Heart right ventricle (tissue), 16 donors: ENCODE data around the gene GPD1L. TPM values are rescaled to one million over a fixed set of nuclear protein-coding genes. Genes with fewer than 3 reads are reported as not detected.

Source experiments
- ATAC-seq, 8 donors: fragments of 200-7000 bp; cut with Tn5 transposase; one replicate each; pipeline ENCODE4 v1.9.1; 2020; ENCODE audit warnings: mild to moderate bottlenecking in 8 of 8, moderate library complexity in 8 of 8, moderate number of reproducible peaks in 1 of 8
- DNase-seq, 2 donors: peaks; one replicate each; pipeline ENCODE4 v3.0.0-alpha.2; 2020
- H3K27ac ChIP-seq, 10 donors: fragments of 200-600 bp; sonication (generic) in 2 of 10; one replicate each; pipeline versions ENCODE4 v1.5.0 to v1.8.0; 2020 to 2022; ENCODE audit warnings: mild to moderate bottlenecking in 3 of 10
- H3K27me3 ChIP-seq, 7 donors: fragments of 200-600 bp; one replicate each; pipeline ENCODE4 v1.8.0; 2021 to 2022; ENCODE audit warnings: mild to moderate bottlenecking in 2 of 7
- H3K36me3 ChIP-seq, 9 donors: fragments of 200-600 bp; sonication (generic) in 1 of 9; one replicate each; pipeline versions ENCODE4 v1.5.0 to v1.8.0; 2020 to 2022; ENCODE audit warnings: mild to moderate bottlenecking in 2 of 9
- H3K4me1 ChIP-seq, 9 donors: fragments of 200-600 bp; sonication (generic) in 1 of 9; one replicate each; pipeline versions ENCODE4 v1.5.0 to v1.8.0; 2020 to 2022; ENCODE audit warnings: mild to moderate bottlenecking in 4 of 9
- H3K4me3 ChIP-seq, 10 donors: fragments of 200-600 bp; sonication (generic) in 2 of 10; one replicate each; pipeline versions ENCODE4 v1.5.0 to v1.8.0; 2020 to 2022; ENCODE audit warnings: mild to moderate bottlenecking in 7 of 10, moderate library complexity in 2 of 10
- H3K9me3 ChIP-seq, 11 donors: fragments of 200-600 bp in 10 of 11; sonication (generic) in 2 of 11; one replicate each; pipeline versions ENCODE4 v1.5.0 to v1.8.0; 2013 to 2022; ENCODE audit warnings: mild to moderate bottlenecking in 2 of 11, control low read depth in 1 of 11, moderate library complexity in 1 of 11
- CTCF ChIP-seq, 9 donors: fragments of 200-600 bp; sonication (generic) in 2 of 9; IDR thresholded peaks; one replicate each; pipeline versions ENCODE4 v1.5.0 to v1.8.0; 2021 to 2022; ENCODE audit warnings: antibody characterized with exemption in 9 of 9, mild to moderate bottlenecking in 5 of 9, moderate library complexity in 1 of 9
- WGBS, 2 donors: extraction: QIAGEN DNeasy Blood & Tissue Kit; methylation state at CpG; one replicate each; pipeline ENCODE4 v1.1.7; 2013; ENCODE audit warnings: inconsistent platforms in 1 of 2; 5-methylcytosine and 5-hydroxymethylcytosine counted together
- intact Hi-C, 10 donors: fragments of 100-400 bp; cut with DNase I; formaldehyde crosslinking; loops; one replicate each; pipeline versions ENCODE4 v1.11.1 to v1.14.2; 2022
- polyA plus RNA-seq, 2 donors: library from polyadenylated mRNA; stranded (reverse); fragments of 200-250 nt; gene quantifications; one replicate each; pipeline ENCODE4 v1.2.3, GENCODE V29; 2013
- total RNA-seq, 10 donors: library from RNA; stranded (reverse); fragmentation: NEBNext Ultra II Directional in 3 of 10; extraction: Animal tissue kit (Norgen Biotek cat#: 25700) in 3 of 10; gene quantifications; one replicate each; pipeline versions ENCODE4 v1.2.1 to v1.2.4, GENCODE V29; 2021 to 2023
- donor health status: Arrhythmogenic right ventricular cardiomyopathy.
- donor health status: ischemic (EF 13 %, LVEDD 7.1; RV severe dilation, severe dysfunction).
- donor health status: healthy with polysubstance abuse.
- donor health status: DM: no; HTN: yes; CAD: no.
- donor health status: DM: no; HTN: no; CAD: no.
- donor health status: ischemic (EF 25% LVEDD 6.9; RV normal size, moderate dysfunction).
- donor health status: ischemic (EF 25% LVEDD 5.7; RV mildly dilated, moderate dysfunction).
- donor health status: healthy.
- donor health status: DM: yes; HTN: yes; CAD: no.
- donor health status: Ischemic cardiomyopathy.
- donor health status: ischemic (EF 35%, LVEDD 5.7; RV mildly dilated, moderate dysfunction).
- donor health status: nonischemic (EF 11% LVEDD 7.7; RV severe dilation, severe dysfunction).
- donor health status: DM: yes; HTN: yes; CAD: no.
- donor health status: PGD.
- donor health status: ischemic (EF 29% LVEDD 5.4; RV normal size, mild dysfunction).
- donor health status: nonischemic (EF 23%, LVEDD 6.1; RV moderate dilation, normal function).

Gene GPD1L
- total and polyA plus RNA-seq, 12 donors, result 71.0 to 349 (median 177) TPM

DNA sequence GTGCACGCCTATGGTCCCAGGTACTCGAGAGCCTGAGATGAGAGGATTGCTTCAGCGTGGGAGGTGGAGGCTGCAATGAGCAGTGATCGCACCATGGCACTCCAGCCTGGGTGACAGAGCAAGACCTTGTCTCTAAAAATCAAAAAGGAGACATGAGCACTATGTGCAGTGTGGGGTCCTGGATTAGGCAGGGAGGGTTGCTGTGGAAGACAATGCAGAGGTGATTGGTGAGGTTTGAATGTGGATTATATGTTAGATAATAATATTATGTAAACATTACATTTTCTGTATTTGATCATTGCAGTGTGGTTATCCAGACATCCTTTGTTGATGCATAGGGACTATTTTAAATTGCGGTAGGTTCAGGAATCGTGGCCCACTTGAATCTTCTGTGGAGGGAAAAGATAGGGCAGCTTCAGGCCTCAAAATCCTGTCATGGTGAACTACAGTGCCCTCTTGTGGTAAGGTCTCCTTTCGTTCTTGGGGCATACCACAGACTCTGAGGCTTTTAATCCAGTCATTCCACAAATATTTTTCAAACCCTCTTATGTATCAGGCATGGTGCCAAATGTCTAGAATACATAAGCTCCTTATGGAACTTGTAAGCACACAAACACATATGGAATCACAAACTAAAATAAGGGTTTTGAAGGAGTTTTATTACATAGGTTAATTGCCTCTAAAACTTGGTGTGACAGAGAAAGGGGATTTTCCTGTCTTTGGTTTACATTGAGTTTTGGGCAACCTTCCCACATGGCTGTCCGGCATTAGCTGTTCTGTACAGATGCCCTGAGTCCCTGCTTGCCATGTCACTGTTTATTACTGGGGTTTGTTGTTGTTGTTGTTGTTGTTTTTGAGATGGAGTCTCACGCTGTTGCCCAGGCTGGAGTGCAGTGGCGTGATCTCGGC is 37.7 kb downstream of the GPD1L start:
- ATAC-seq (peak; percentile 61 to 87 (median 80)), DNase-seq (peak in 1 of 2 donors; percentile 71)
- no peaks in the 10 kb centered on the region for H3K27me3 ChIP-seq
- peaks cover 0 to 43% (median 11%) of the 10 kb centered on the region in 9 donors for H3K4me1 ChIP-seq
- no peak overlapping the region for H3K4me3 ChIP-seq
- H3K9me3 ChIP-seq, result no peaks in the 10 kb centered on the region
- H3K36me3 ChIP-seq, result peaks cover 0 to 65% (median 11%) of the 10 kb centered on the region in 9 donors
- intact Hi-C loops, result loop anchor here (1.0 to 10.0 kb wide), 8 partner anchors 37 to 529 kb away; partner anchors contain the start of gene GPD1L (in 2 of the 10)
- WGBS, 2 donors, result 64 to 66% methylated on average over 11 of the region's 11 CpGs
- H3K27ac ChIP-seq, result no peak overlapping the region
- TF ChIP-seq CTCF (IDR thresholded peaks at IDR 0.05), result peak; percentile 55 to 90 (median 85)

DNA sequence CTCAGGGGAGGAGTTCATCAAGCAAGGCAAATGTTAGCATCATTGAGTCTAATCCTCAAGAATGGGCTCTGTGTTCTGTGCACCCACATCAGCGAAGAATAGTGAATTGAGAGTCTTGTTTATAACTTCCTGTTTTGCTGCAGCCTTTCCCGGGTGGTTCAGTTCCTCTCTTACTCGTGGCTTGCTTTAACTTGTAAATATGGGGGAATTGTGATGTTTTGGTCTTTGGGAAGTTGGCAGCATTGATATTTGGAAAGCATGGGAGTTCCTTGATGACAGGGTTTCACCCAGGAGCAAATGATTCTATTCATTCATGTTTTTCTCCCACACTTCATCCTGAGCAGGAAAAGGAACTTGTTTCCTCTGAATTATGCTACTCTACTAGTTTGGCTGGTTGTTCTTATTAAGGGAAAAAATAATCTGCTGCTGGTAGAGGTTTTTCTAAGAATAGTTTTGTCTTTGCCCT is 40.4 kb downstream of the GPD1L start:
- H3K36me3 ChIP-seq, result peaks cover 0 to 69% (median 23%) of the 10 kb centered on the region in 9 donors
- intact Hi-C loops, result loop anchor here in 3 of 10 donors (10.0 kb wide), 1 partner anchor 532 kb away; no protein-coding TSS in a partner anchor
- H3K4me3 ChIP-seq, result no peak overlapping the region
- WGBS, 2 donors, result 32 to 41% methylated on average over 3 of the region's 3 CpGs
- peak in 3 of 8 donors; percentile 34 to 46 (median 35) for ATAC-seq
- H3K27me3 ChIP-seq, result no peaks in the 10 kb centered on the region
- peaks cover 0 to 26% (median 11%) of the 10 kb centered on the region in 9 donors for H3K4me1 ChIP-seq
- TF ChIP-seq CTCF (IDR thresholded peaks at IDR 0.05), result no peak
- peak overlapping the region in 2 of 10 donors; percentile 6 to 23 for H3K27ac ChIP-seq
- no peak for DNase-seq
- no peaks in the 10 kb centered on the region for H3K9me3 ChIP-seq

DNA sequence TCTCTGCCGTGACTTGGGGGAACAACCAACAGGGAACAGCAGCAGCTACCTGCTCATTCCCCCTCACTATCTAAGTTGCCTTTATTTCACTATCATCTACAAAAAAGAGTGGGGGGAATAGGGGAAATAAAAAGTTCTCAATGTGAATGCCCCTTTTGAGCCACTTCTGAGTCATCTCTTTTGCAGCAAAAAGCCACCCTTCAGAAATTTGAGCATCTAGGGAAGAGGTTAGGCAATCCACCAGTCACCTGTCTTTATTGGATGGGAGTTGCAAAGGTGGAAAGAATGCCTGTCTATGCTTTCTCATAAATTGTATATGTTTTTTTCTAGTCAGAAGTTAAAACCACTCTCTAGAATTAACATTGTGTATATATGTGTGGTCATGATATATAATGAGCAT is 41.1 kb downstream of the GPD1L start:
- ATAC-seq (no peak), DNase-seq (no peak)
- Histone ChIP-seq H3K36me3 (peaks cover 0 to 76% (median 23%) of the 10 kb centered on the region in 9 donors), H3K9me3 (no peaks in the 10 kb centered on the region), H3K4me3 (no peak overlapping the region), H3K4me1 (peaks cover 0 to 26% (median 11%) of the 10 kb centered on the region in 9 donors), H3K27ac (no peak overlapping the region), H3K27me3 (no peaks in the 10 kb centered on the region)
- TF ChIP-seq CTCF (IDR thresholded peaks at IDR 0.05), result no peak
- WGBS, 2 donors, result 74 to 77% methylated on average over 1 of the region's 1 CpG
- intact Hi-C loops, result loop anchor here in 3 of 10 donors (10.0 kb wide), 1 partner anchor 533 kb away; no protein-coding TSS in a partner anchor

GRCh38 chr3:32147933-32148332 is 41.5 kb downstream of the GPD1L start:
- Histone ChIP-seq H3K9me3 (no peaks in the 10 kb centered on the region), H3K36me3 (peaks cover 0 to 76% (median 23%) of the 10 kb centered on the region in 9 donors), H3K27ac (no peak overlapping the region), H3K27me3 (no peaks in the 10 kb centered on the region), H3K4me1 (peaks cover 0 to 26% (median 11%) of the 10 kb centered on the region in 9 donors), H3K4me3 (no peak overlapping the region)
- intact Hi-C loops, result loop anchor here in 3 of 10 donors (10.0 kb wide), 1 partner anchor 533 kb away; no protein-coding TSS in a partner anchor
- WGBS, 2 donors, result 81 to 86% methylated on average over 3 of the region's 3 CpGs
- DNase-seq (no peak), ATAC-seq (no peak)
- TF ChIP-seq CTCF (IDR thresholded peaks at IDR 0.05), result peak in 1 of 9 donors; percentile 9
